Cardiac fibroblast (primary cell): ENCODE results near the gene MCM6.

Source experiments
- DNase-seq, 2 donors: peaks; one replicate each; pipeline versions ENCODE4 v3.0.0 to v3.0.0-alpha.2; 2010; ENCODE audit warnings: low read depth in 2 of 2
- H3K4me3 ChIP-seq, 2 donors: replicated peaks in 1 of 2; 1 replicate in 1 of 2; 2 replicates in 1 of 2; pipeline ENCODE4 v1.5.1; 2011; ENCODE audit warnings: low read depth in 2 of 2, low read length in 2 of 2, mild to moderate bottlenecking in 2 of 2, moderate library complexity in 1 of 2
- TF ChIP-seq, protein P1 (sequence below): IDR thresholded peaks from one replicate; pipeline ENCODE4 v1.5.1; 2011; ENCODE audit warnings: low read depth, mild to moderate bottlenecking, low read length, inconsistent platforms

MCM6 gene

GRCh38 chr2:135822855-135823254 lies 53.4 kb downstream of the MCM6 start:
- TF ChIP-seq, protein P1, sequence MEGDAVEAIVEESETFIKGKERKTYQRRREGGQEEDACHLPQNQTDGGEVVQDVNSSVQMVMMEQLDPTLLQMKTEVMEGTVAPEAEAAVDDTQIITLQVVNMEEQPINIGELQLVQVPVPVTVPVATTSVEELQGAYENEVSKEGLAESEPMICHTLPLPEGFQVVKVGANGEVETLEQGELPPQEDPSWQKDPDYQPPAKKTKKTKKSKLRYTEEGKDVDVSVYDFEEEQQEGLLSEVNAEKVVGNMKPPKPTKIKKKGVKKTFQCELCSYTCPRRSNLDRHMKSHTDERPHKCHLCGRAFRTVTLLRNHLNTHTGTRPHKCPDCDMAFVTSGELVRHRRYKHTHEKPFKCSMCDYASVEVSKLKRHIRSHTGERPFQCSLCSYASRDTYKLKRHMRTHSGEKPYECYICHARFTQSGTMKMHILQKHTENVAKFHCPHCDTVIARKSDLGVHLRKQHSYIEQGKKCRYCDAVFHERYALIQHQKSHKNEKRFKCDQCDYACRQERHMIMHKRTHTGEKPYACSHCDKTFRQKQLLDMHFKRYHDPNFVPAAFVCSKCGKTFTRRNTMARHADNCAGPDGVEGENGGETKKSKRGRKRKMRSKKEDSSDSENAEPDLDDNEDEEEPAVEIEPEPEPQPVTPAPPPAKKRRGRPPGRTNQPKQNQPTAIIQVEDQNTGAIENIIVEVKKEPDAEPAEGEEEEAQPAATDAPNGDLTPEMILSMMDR, result no peak
- no peak for DNase-seq
- H3K4me3 ChIP-seq, result no peak overlapping the region

DNA sequence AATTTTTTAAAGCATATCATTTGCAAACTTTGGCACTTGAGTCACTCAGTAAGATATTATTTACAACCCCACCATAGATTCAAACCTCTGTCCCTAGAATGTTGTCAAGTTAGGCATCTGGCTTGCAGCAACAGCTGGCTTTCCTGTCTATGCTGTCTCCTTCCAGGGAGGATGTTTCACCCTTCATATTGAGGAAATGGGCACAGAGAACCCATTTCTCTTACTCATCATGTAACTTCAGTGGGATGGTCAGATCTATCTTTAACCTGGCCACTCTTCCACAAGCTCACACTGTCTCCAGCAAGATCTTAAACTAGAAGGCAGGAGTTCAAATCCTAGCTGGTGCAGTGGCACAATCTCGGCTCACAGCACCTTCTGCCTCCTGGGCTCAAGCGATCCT lies 55.1 kb downstream of the MCM6 start:
- DNase-seq, result no peak
- TF ChIP-seq, protein P1, result no peak
- H3K4me3 ChIP-seq, result no peak overlapping the region

DNA sequence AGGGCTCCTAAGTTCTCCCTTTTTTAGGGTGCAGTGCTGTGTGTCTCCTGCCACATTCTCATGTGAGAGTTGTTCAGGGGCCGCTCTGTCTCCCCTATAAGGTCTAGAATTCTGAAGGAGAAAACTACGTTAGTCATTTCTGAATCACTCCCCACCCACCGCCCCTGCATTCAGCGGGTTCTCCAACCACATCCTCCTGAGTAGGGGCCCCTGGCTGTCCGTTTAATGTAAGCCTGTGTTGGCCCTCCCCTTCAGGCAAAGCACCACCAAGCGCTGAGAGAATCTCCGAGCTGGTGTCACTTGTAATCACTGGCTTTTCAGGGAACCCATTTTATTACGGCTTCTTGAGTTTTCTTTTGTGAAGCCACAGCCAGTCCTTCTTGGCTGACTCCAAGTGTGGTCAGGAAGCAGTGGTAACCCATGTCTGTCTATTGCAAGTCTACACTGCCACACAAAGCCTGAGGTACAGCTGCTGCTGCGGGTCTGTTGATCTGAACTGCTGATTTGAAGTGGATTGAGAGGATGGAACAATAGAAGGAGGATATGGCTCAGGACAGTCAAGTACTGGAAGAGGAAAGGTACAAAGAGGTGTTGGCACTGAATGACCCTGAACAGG lies 56.1 kb downstream of the MCM6 start:
- TF ChIP-seq, protein P1, result no peak
- H3K4me3 ChIP-seq, result no peak overlapping the region
- DNase-seq, result no peak

DNA sequence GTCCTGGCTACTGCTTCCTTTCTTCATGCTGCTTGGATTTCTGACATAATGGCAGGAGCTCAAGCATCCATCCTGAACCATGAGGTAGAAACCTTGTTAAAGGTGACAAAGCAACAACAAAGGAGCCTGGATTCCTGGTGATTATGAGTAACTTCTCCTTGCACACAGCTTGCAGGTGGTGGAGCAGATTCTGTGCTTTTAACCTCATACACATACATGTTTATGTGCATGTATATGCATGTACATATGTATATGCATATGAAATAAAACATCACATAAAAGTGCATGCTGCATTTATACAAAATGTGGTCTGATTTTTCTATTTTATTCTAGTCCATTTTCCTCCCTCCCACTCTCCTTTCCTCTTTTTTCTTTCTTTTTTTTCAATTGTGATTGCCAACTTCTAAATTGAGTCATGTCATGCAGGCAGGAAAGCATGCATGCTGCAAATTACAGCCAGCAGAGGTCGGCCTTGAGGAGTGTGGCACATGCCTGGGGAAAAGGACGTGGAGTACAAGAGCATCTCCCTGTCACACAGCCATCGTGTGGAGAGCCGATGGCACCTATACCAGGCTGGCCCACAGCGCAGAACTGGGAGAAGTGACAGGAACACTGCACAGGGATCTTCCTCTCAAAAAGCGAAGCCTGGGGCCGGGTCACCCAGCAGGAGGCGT lies 57.2 kb downstream of the MCM6 start:
- H3K4me3 ChIP-seq, result no peak overlapping the region
- TF ChIP-seq, protein P1, result peak; percentile 64
- DNase-seq, result peak; percentile 24 to 58

GRCh38 chr2:135817951-135818350 lies 58.3 kb downstream of the MCM6 start:
- no peak for DNase-seq
- no peak overlapping the region for H3K4me3 ChIP-seq
- TF ChIP-seq, protein P1, result no peak

DNA sequence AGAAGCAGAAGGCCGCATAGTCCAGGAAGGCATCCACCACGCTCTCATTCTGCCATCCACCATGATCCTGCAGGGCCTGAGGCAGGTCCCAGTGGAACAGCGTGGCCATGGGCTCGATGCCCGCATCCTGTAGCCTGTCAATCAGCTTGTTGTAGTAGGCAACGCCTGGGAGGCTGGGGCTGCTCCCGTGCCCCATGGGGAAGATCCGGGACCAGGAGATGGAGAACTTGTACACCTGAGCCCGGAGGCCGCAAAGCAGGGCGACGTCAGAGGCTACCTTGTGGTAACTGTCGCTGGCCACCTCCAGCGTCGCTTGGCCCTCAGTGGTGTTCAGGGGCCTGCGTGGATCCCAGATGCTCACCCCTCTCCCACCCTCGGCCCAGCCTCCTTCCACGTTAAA lies 58.8 kb downstream of the MCM6 start:
- H3K4me3 ChIP-seq, result no peak overlapping the region
- TF ChIP-seq, protein P1, result no peak
- DNase-seq, result no peak
